Skeletal muscle tissue (tissue), 4 donors: Measurements from ENCODE around the gene MARVELD1. TPM values are rescaled to one million over a fixed set of nuclear protein-coding genes. Genes with fewer than 3 reads are reported as not detected.

ENCODE experiments used
- H3K27ac ChIP-seq: one replicate; pipeline ENCODE4 v1.7.0; 2013; ENCODE audit warnings: mild to moderate bottlenecking, low read depth, low read length, inconsistent platforms
- H3K27me3 ChIP-seq, 3 donors: one replicate each; pipeline ENCODE4 v1.7.0; 2013; ENCODE audit warnings: low read length in 3 of 3; ENCODE audit not compliant: control insufficient read depth in 3 of 3, insufficient read depth in 3 of 3
- H3K36me3 ChIP-seq, 3 donors: one replicate each; pipeline ENCODE4 v1.7.0; 2013; ENCODE audit warnings: low read length in 3 of 3; ENCODE audit not compliant: control insufficient read depth in 3 of 3, insufficient read depth in 3 of 3
- H3K4me1 ChIP-seq, 3 donors: one replicate each; pipeline ENCODE4 v1.7.0; 2013; ENCODE audit warnings: low read length in 3 of 3, mild to moderate bottlenecking in 3 of 3; ENCODE audit not compliant: control insufficient read depth in 3 of 3, insufficient read depth in 3 of 3
- H3K4me3 ChIP-seq, 3 donors: one replicate each; pipeline ENCODE4 v1.7.0; 2013; ENCODE audit warnings: low read length in 3 of 3
- H3K9ac ChIP-seq, 3 donors: one replicate each; pipeline ENCODE4 v1.7.0; 2013; ENCODE audit warnings: low read length in 3 of 3, mild to moderate bottlenecking in 3 of 3, moderate library complexity in 2 of 3, low read depth in 1 of 3
- H3K9me3 ChIP-seq, 3 donors: one replicate each; pipeline ENCODE4 v1.7.0; 2013; ENCODE audit warnings: low read length in 3 of 3; ENCODE audit not compliant: control insufficient read depth in 3 of 3
- total RNA-seq: library from RNA; depleted of rRNA; stranded (reverse); fragments of >200 nt; gene quantifications from one replicate; pipeline ENCODE4 v1.2.3, GENCODE V29; 2014
- donor health status: Osteomylitis.

The MARVELD1 gene
- total RNA-seq, 1 donor from 2014 or later = 17.2 TPM

- no peak overlapping the region for H3K27ac ChIP-seq
- peaks cover 15 to 21% (median 19%) of the 10 kb centered on the region in 3 donors for H3K4me1 ChIP-seq
- no peaks in the 10 kb centered on the region for H3K9me3 ChIP-seq
- no peak overlapping the region for H3K9ac ChIP-seq
- no peak overlapping the region for H3K4me3 ChIP-seq
- peaks cover 0 to 4% (median 0%) of the 10 kb centered on the region in 3 donors for H3K36me3 ChIP-seq
- H3K27me3 ChIP-seq = no peaks in the 10 kb centered on the region
These were observed 20.5 kb downstream of the MARVELD1 start for GRCh38 chr10:97734021-97734420.

- H3K4me3 ChIP-seq = peak overlapping the region; percentile 88 to 98 (median 94)
- H3K9me3 ChIP-seq = no peaks in the 10 kb centered on the region
- peaks cover 0 to 11% (median 10%) of the 10 kb centered on the region in 3 donors for H3K36me3 ChIP-seq
- H3K9ac ChIP-seq = peak overlapping the region in 1 of 3 donors; percentile 95
- H3K4me1 ChIP-seq = peaks cover 15 to 21% (median 19%) of the 10 kb centered on the region in 3 donors
- H3K27ac ChIP-seq = peak overlapping the region; percentile 84
- no peaks in the 10 kb centered on the region for H3K27me3 ChIP-seq
These were observed 22.9 kb downstream of the MARVELD1 start for GRCh38 chr10:97736403-97736901.

- peaks cover under 1 to 16% (median 11%) of the 10 kb centered on the region in 3 donors for H3K36me3 ChIP-seq
- no peaks in the 10 kb centered on the region for H3K9me3 ChIP-seq
- no peaks in the 10 kb centered on the region for H3K27me3 ChIP-seq
- peak within 1 kb of the TSS; percentile 88 to 98 (median 94) for H3K4me3 ChIP-seq
- peak within 1 kb of the TSS; percentile 84 for H3K27ac ChIP-seq
- peak within 1 kb of the TSS; percentile 95 to 99 (median 95) for H3K9ac ChIP-seq
- peaks cover 15 to 21% (median 19%) of the 10 kb centered on the region in 3 donors for H3K4me1 ChIP-seq
These were observed 23.6 kb downstream of the MARVELD1 start, which contains the start of gene ZFYVE27 for GRCh38 chr10:97736902-97737769. ZFYVE27 (plus strand) TSS chr10:97737128; CDS start chr10:97738478, 1,350 bp downstream.

- H3K4me3 ChIP-seq = peak overlapping the region; percentile 88 to 98 (median 94)
- H3K9me3 ChIP-seq = no peaks in the 10 kb centered on the region
- peaks cover 3 to 19% (median 11%) of the 10 kb centered on the region in 3 donors for H3K36me3 ChIP-seq
- H3K4me1 ChIP-seq = peaks cover 15 to 21% (median 19%) of the 10 kb centered on the region in 3 donors
- H3K27ac ChIP-seq = no peak overlapping the region
- no peaks in the 10 kb centered on the region for H3K27me3 ChIP-seq
- H3K9ac ChIP-seq = peak overlapping the region; percentile 95 to 99 (median 95)
These were observed 24.3 kb downstream of the MARVELD1 start for GRCh38 chr10:97737770-97738265.

- H3K27me3 ChIP-seq = no peaks in the 10 kb centered on the region
- H3K9me3 ChIP-seq = no peaks in the 10 kb centered on the region
- peaks cover 11 to 26% (median 17%) of the 10 kb centered on the region in 3 donors for H3K36me3 ChIP-seq
- H3K9ac ChIP-seq = no peak overlapping the region
- H3K27ac ChIP-seq = no peak overlapping the region
- H3K4me3 ChIP-seq = peak overlapping the region in 1 of 3 donors; percentile 88
- peaks cover 15 to 22% (median 21%) of the 10 kb centered on the region in 3 donors for H3K4me1 ChIP-seq
These were observed 25.1 kb downstream of the MARVELD1 start for GRCh38 chr10:97738616-97739015.

- Histone ChIP-seq H3K4me3 (no peak overlapping the region), H3K4me1 (peaks cover 15 to 22% (median 21%) of the 10 kb centered on the region in 3 donors), H3K9ac (no peak overlapping the region), H3K27me3 (no peaks in the 10 kb centered on the region), H3K36me3 (peaks cover 24 to 41% (median 26%) of the 10 kb centered on the region in 3 donors), H3K9me3 (no peaks in the 10 kb centered on the region), H3K27ac (no peak overlapping the region)
These were observed 27.1 kb downstream of the MARVELD1 start for GRCh38 chr10:97740613-97741012.

GRCh38 chr10:97743169-97743943, 29.8 kb downstream of the MARVELD1 start:
- Histone ChIP-seq H3K27me3 (no peaks in the 10 kb centered on the region), H3K36me3 (peaks cover 34 to 52% (median 37%) of the 10 kb centered on the region in 3 donors), H3K27ac (no peak overlapping the region)

GRCh38 chr10:97744405-97745035, 31.0 kb downstream of the MARVELD1 start:
- Histone ChIP-seq H3K9ac (no peak overlapping the region), H3K36me3 (peaks cover 41 to 61% (median 42%) of the 10 kb centered on the region in 3 donors)

More at GRCh38 chr10:97743169-97743943, 29.8 kb downstream of the MARVELD1 start:
- Histone ChIP-seq H3K9me3 (no peaks in the 10 kb centered on the region), H3K9ac (no peak overlapping the region), H3K4me1 (peaks cover 3 to 7% (median 4%) of the 10 kb centered on the region in 3 donors), H3K4me3 (no peak overlapping the region)

GRCh38 chr10:97747573-97747972, 34.0 kb downstream of the MARVELD1 start:
- Histone ChIP-seq H3K4me3 (no peak overlapping the region), H3K9me3 (no peaks in the 10 kb centered on the region), H3K9ac (no peak overlapping the region), H3K27me3 (no peaks in the 10 kb centered on the region), H3K27ac (no peak overlapping the region), H3K36me3 (peaks cover 62 to 64% (median 63%) of the 10 kb centered on the region in 3 donors), H3K4me1 (peaks cover 0 to 3% (median 0%) of the 10 kb centered on the region in 3 donors)

More at GRCh38 chr10:97744405-97745035, 31.0 kb downstream of the MARVELD1 start:
- Histone ChIP-seq H3K4me3 (no peak overlapping the region), H3K4me1 (peaks cover 0 to 3% (median 0%) of the 10 kb centered on the region in 3 donors), H3K27me3 (no peaks in the 10 kb centered on the region), H3K9me3 (no peaks in the 10 kb centered on the region), H3K27ac (no peak overlapping the region)
